ENCODE measurements around the gene LSAMP. TPM values are rescaled to one million over a fixed set of nuclear protein-coding genes. Genes with fewer than 3 reads are reported as not detected.

The LSAMP gene
- total RNA-seq, 1 donor: 1.3 TPM

GRCh38 chr3:116350119-116350733 is 95.1 kb downstream of the LSAMP start:
- no peak overlapping the region for H3K4me3 ChIP-seq (ENCODE audit: low read depth, low read length)
- DNase-seq (ENCODE audit: low read depth): no peak
- no peak for TF ChIP-seq CTCF (IDR thresholded peaks at IDR 0.05; ENCODE audit: insufficient read depth, low read depth, low read length)

GRCh38 chr3:116348216-116348615 is 97.1 kb downstream of the LSAMP start:
- DNase-seq (ENCODE audit: low read depth): no peak
- no peak overlapping the region for H3K4me3 ChIP-seq (ENCODE audit: low read depth, low read length)
- no peak for TF ChIP-seq CTCF (IDR thresholded peaks at IDR 0.05; ENCODE audit: insufficient read depth, low read depth, low read length)

- TF ChIP-seq CTCF (IDR thresholded peaks at IDR 0.05; ENCODE audit: insufficient read depth, low read depth, low read length): no peak
- DNase-seq (ENCODE audit: low read depth): no peak
- no peak overlapping the region for H3K4me3 ChIP-seq (ENCODE audit: low read depth, low read length)
These were observed 102.8 kb downstream of the LSAMP start for GRCh38 chr3:116342499-116342898.

- no peak for TF ChIP-seq CTCF (IDR thresholded peaks at IDR 0.05; ENCODE audit: insufficient read depth, low read depth, low read length)
- H3K4me3 ChIP-seq (ENCODE audit: low read depth, low read length): no peak overlapping the region
- no peak for DNase-seq (ENCODE audit: low read depth)
These were observed 103.4 kb downstream of the LSAMP start for GRCh38 chr3:116341899-116342298.

- H3K4me3 ChIP-seq (ENCODE audit: low read depth, low read length): no peak overlapping the region
- TF ChIP-seq CTCF (IDR thresholded peaks at IDR 0.05; ENCODE audit: insufficient read depth, low read depth, low read length): no peak
- no peak for DNase-seq (ENCODE audit: low read depth)
These were observed 103.9 kb downstream of the LSAMP start for GRCh38 chr3:116341381-116341780.

- TF ChIP-seq CTCF (IDR thresholded peaks at IDR 0.05; ENCODE audit: insufficient read depth, low read depth, low read length): no peak
- DNase-seq (ENCODE audit: low read depth): peak; percentile 6
- no peak overlapping the region for H3K4me3 ChIP-seq (ENCODE audit: low read depth, low read length)
These were observed 104.5 kb downstream of the LSAMP start for GRCh38 chr3:116340680-116341216.

Data from fibroblast of villous mesenchyme (primary cell).